HepG2 (cell line): ENCODE results near the gene EMILIN3. TPM values are rescaled to one million over a fixed set of nuclear protein-coding genes. Genes with fewer than 3 reads are reported as not detected.

Source experiments
- ATAC-seq: fragments of 200-7000 bp; cut with Tn5 transposase; 3 replicates; pipeline ENCODE4 v1.9.1; 2020; ENCODE audit warnings: mild to moderate bottlenecking, moderate library complexity
- BruUV-seq: library from RNA; stranded (reverse); fragments of 400-500 nt; replicated peaks from 2 replicates; lab custom pipeline; 2021; lab: Mats Ljungman, UMichigan
- CTCF ChIA-PET: fragments of 300-600 bp; formaldehyde crosslinking; extraction: SDS; loops from one replicate; lab custom pipeline; 2021; ENCODE audit warnings: low total read pairs, inconsistent platforms, low intra/inter-chr PET ratio; lab: Yijun Ruan, JAX
- POLR2A ChIA-PET: fragments of 350-600 bp; sonication (Branson Sonifier 250); formaldehyde crosslinking; loops from one replicate; lab custom pipeline; 2020; ENCODE audit warnings: antibody characterized with exemption, inconsistent platforms; lab: Yijun Ruan, JAX
- DNase-seq: peaks from one replicate; pipeline ENCODE4 v3.0.0-alpha.2; 2015; ENCODE audit warnings: low spot score
- FAIRE-seq: peaks from 3 replicates; lab custom pipeline; 2011; peaks lifted over from hg19 to GRCh38; lab: Jason Lieb, UNC
- H2AFZ ChIP-seq: one replicate; pipeline ENCODE4 v1.6.1; 2011; ENCODE audit warnings: low read length, inconsistent platforms
- H3K27ac ChIP-seq: fragments of 300-600 bp; 3 replicates; pipeline ENCODE4 v1.8.0; 2011; ENCODE audit warnings: mixed run types, mild to moderate bottlenecking, mixed read lengths, low read length, inconsistent platforms; ENCODE audit not compliant: insufficient read depth; ENCODE audit errors: extremely low read length
- H3K27me3 ChIP-seq, 2 experiments: fragments of 200-600 bp in 1 of 2; 2 replicates in 1 of 2; 3 replicates in 1 of 2; pipeline versions ENCODE4 v1.6.0 to v1.8.0; 2011; ENCODE audit warnings: low read length in 2 of 2, mild to moderate bottlenecking in 2 of 2, moderate library complexity in 2 of 2, inconsistent platforms in 1 of 2; ENCODE audit not compliant: insufficient read depth in 2 of 2, control insufficient read depth in 1 of 2
- H3K36me3 ChIP-seq, 2 experiments: fragments of 200-600 bp in 1 of 2; replicated peaks in 1 of 2; 2 replicates in 1 of 2; 3 replicates in 1 of 2; pipeline versions ENCODE4 v1.5.1 to v1.8.0; 2011; ENCODE audit warnings: low read length in 2 of 2, inconsistent platforms in 1 of 2; ENCODE audit not compliant: insufficient read depth in 2 of 2, control insufficient read depth in 1 of 2
- H3K4me1 ChIP-seq: 2 replicates; pipeline ENCODE4 v1.5.1; 2012; ENCODE audit warnings: low read length, inconsistent platforms; ENCODE audit not compliant: insufficient read depth
- H3K4me2 ChIP-seq: 2 replicates; pipeline ENCODE4 v1.6.0; 2011; ENCODE audit warnings: low read depth, low read length, inconsistent platforms
- H3K4me3 ChIP-seq, 3 experiments: fragments of 200-600 bp in 1 of 3; sonication (generic), shearing (Covaris generic) in 1 of 3; replicated peaks in 1 of 3; 2 replicates each; pipeline ENCODE4 v1.5.1; 2011 to 2016; ENCODE audit warnings: low read length in 3 of 3, inconsistent platforms in 2 of 3, low read depth in 2 of 3, mild to moderate bottlenecking in 2 of 3, control low read depth in 1 of 3, mixed read lengths in 1 of 3; ENCODE audit not compliant: insufficient read depth in 1 of 3
- H3K79me2 ChIP-seq: one replicate; pipeline ENCODE4 v1.6.1; 2011; ENCODE audit warnings: low read length, inconsistent platforms; ENCODE audit not compliant: insufficient read depth
- H3K9ac ChIP-seq: 2 replicates; pipeline ENCODE4 v1.6.0; 2011; ENCODE audit warnings: mild to moderate bottlenecking, low read depth, low read length, inconsistent platforms; ENCODE audit not compliant: insufficient read depth
- H3K9me3 ChIP-seq: 2 replicates; pipeline ENCODE4 v1.5.1; 2012; ENCODE audit warnings: mild to moderate bottlenecking, low read length
- H4K20me1 ChIP-seq: 2 replicates; pipeline ENCODE4 v1.6.0; 2011; ENCODE audit warnings: inconsistent platforms, mild to moderate bottlenecking, low read length, moderate library complexity; ENCODE audit not compliant: insufficient read depth
- GATAD1 ChIP-seq: IDR thresholded peaks from 2 replicates; pipeline ENCODE4 v1.6.1; 2016; ENCODE audit warnings: missing genetic modification reagents, missing compliant biosample characterization
- ISL2 ChIP-seq: sonication (generic); formaldehyde crosslinking; IDR thresholded peaks from 2 replicates; pipeline ENCODE4 v1.5.0; 2020; ENCODE audit warnings: missing genetic modification reagents
- JUN ChIP-seq: sonication (generic); formaldehyde crosslinking; IDR thresholded peaks from 2 replicates; pipeline ENCODE4 v1.4.0; 2020; ENCODE audit warnings: mild to moderate bottlenecking, missing genetic modification reagents
- NBN ChIP-seq: fragments of 450-650 bp; conservative IDR thresholded peaks from 2 replicates; pipeline ENCODE4 v1.6.1; 2017
- NFKBIZ ChIP-seq: IDR thresholded peaks from 2 replicates; pipeline ENCODE4 v1.6.1; 2018; ENCODE audit warnings: missing genetic modification reagents, missing compliant biosample characterization
- RAD21 ChIP-seq: fragments of 450-650 bp; formaldehyde crosslinking; IDR thresholded peaks from 2 replicates; pipeline ENCODE4 v1.5.0; 2020; ENCODE audit warnings: mild to moderate bottlenecking
- SCMH1 ChIP-seq: sonication (generic); formaldehyde crosslinking; IDR thresholded peaks from 2 replicates; pipeline ENCODE4 v1.9.0; 2021; ENCODE audit warnings: missing genetic modification reagents, mild to moderate bottlenecking, borderline replicate concordance
- SOX6 ChIP-seq, 2 experiments: fragments of 450-650 bp in 1 of 2; sonication (generic) in 1 of 2; formaldehyde crosslinking in 1 of 2; IDR thresholded peaks; 2 replicates each; pipeline versions ENCODE4 v1.4.0 to v1.6.1; 2017 to 2020; ENCODE audit warnings: antibody characterized with exemption in 1 of 2, mild to moderate bottlenecking in 1 of 2, missing genetic modification reagents in 1 of 2
- SYNCRIP ChIP-seq: fragments of 200-400 bp; formaldehyde crosslinking; IDR thresholded peaks from 2 replicates; pipeline ENCODE4 v1.6.1; 2018; ENCODE audit warnings: mild to moderate bottlenecking, low read depth, low read length; ENCODE audit not compliant: insufficient read depth
- ZNF547 ChIP-seq: sonication (generic); formaldehyde crosslinking; IDR thresholded peaks from 2 replicates; pipeline ENCODE4 v1.5.1; 2020; ENCODE audit warnings: mild to moderate bottlenecking, missing genetic modification reagents
- ZNF747 ChIP-seq: sonication (generic); formaldehyde crosslinking; IDR thresholded peaks from 2 replicates; pipeline ENCODE4 v1.8.1; 2023; ENCODE audit warnings: missing genetic modification reagents, mild to moderate bottlenecking, borderline replicate concordance
- ZNF75D ChIP-seq: sonication (generic); formaldehyde crosslinking; IDR thresholded peaks from 2 replicates; pipeline ENCODE4 v1.8.1; 2023; ENCODE audit warnings: missing genetic modification reagents, mild to moderate bottlenecking, borderline replicate concordance
- ZNF850 ChIP-seq: sonication (generic); formaldehyde crosslinking; conservative IDR thresholded peaks from 2 replicates; pipeline ENCODE4 v1.9.0; 2021; ENCODE audit warnings: mild to moderate bottlenecking, missing genetic modification reagents
- WGBS: methylation state at CpG from one replicate; pipeline ENCODE4 v1.1.6; 2017; ENCODE audit warnings: low lambda C conversion rate; 5-methylcytosine and 5-hydroxymethylcytosine counted together
- in situ Hi-C: cut with HindIII; loops from 2 replicates; pipeline ENCODE4 v1.10.0; 2017; ENCODE audit warnings: low pct_unique_long_range_greater_than_20kb; ENCODE audit not compliant: extremely low pct_ligation_motif_present
- intact Hi-C: fragments of 100-400 bp; cut with micrococcal nuclease; formaldehyde crosslinking; loops from one replicate; pipeline ENCODE4 v1.10.0; 2022; ENCODE audit not compliant: unreplicated experiment
- polyA plus RNA-seq, 8 experiments: library from polyadenylated mRNA; depleted of rRNA in 3 of 8; stranded (reverse) in 7 of 8; unstranded in 1 of 8; fragments of >200 nt; fragmentation: Illumina TruSeq in 4 of 8; extraction: Trizol in 4 of 8; gene quantifications; 2 replicates each; pipeline versions ENCODE4 v1.2.1 to v1.2.3, GENCODE V29; 2011 to 2016; ENCODE audit warnings: low read depth in 4 of 8, missing spikeins in 1 of 8, mixed read lengths in 1 of 8; ENCODE audit not compliant: insufficient read depth in 1 of 8
- total RNA-seq, 5 experiments: library from RNA; depleted of rRNA; stranded (reverse); fragments of >200 nt; fragmentation: Illumina TruSeq; extraction: Trizol; gene quantifications; 2 replicates each; pipeline ENCODE4 v1.2.3, GENCODE V29; 2016; ENCODE audit warnings: low read depth in 1 of 5
- TF ChIP-seq, protein P1 (sequence below): IDR thresholded peaks from 2 replicates; pipeline ENCODE4 v1.6.1; 2016

Gene EMILIN3
- total and polyA plus RNA-seq, 2 of the 13 experiments (the other 11 are each of a cell fraction or from before 2014, with no cell fraction given) = 0.25 to 0.29 TPM

DNA sequence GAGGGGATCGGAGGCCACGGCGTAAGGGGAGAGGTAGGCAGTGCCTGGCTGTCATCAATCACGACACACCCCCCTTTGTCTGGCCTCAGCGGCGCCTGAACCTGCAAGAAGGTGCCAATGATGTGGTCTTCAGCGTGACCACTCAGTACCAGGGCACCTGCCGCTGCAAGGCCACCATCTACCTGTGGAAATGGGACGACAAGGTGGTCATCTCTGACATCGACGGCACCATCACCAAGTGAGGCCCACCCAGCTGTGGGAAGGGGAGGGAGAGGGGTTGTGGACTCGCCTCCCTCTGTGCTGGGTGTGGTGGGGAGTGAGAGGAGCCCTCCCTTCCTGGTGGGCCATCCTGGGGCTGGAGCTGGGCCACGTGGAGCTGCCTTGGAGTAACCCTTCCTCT is 9.7 kb downstream of the EMILIN3 start:
- in situ Hi-C loops = no loop called here
- Histone ChIP-seq H3K27ac (no peak overlapping the region), H3K4me3 (no peak overlapping the region), H4K20me1 (no peaks in the 10 kb centered on the region), H3K36me3 (peaks cover 10 to 12% of the 10 kb centered on the region in 2 experiments; a peak in 3 of 5 replicates), H3K4me1 (peaks cover 13% of the 10 kb centered on the region), H3K9me3 (no peaks in the 10 kb centered on the region), H2AFZ (no peak overlapping the region), H3K27me3 (no peaks in the 10 kb centered on the region), H3K9ac (no peak overlapping the region), H3K4me2 (no peak overlapping the region), H3K79me2 (no peaks in the 10 kb centered on the region)
- FAIRE-seq (no peak), ATAC-seq (no peak), DNase-seq (no peak)
- ChIA-PET POLR2A (interaction anchor here (0.6 to 0.8 kb wide), 2 partner anchors 14 to 16 kb away, joined by 3 read pairs; partner anchors contain the start of gene LPIN3), CTCF (no interaction called here)
- WGBS = 93% methylated on average over 13 of the region's 13 CpGs
- BruUV-seq = no TSS peak
- intact Hi-C loops = no loop called here
- TF ChIP-seq, protein P1, sequence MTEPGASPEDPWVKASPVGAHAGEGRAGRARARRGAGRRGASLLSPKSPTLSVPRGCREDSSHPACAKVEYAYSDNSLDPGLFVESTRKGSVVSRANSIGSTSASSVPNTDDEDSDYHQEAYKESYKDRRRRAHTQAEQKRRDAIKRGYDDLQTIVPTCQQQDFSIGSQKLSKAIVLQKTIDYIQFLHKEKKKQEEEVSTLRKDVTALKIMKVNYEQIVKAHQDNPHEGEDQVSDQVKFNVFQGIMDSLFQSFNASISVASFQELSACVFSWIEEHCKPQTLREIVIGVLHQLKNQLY (CRISPR knock-in tag) = no peak
- TF ChIP-seq JUN (CRISPR knock-in tag) (no peak), SYNCRIP (no peak), GATAD1 (CRISPR knock-in tag) (no peak), RAD21 (CRISPR knock-in tag) (no peak), ZNF747 (CRISPR knock-in tag) (no peak), ZNF850 (CRISPR knock-in tag) (no peak), NFKBIZ (no peak), NBN (no peak), ZNF75D (CRISPR knock-in tag) (no peak), SOX6 (IDR thresholded peaks at IDR 0.05) (no peak), SOX6 (CRISPR knock-in tag; IDR thresholded peaks at IDR 0.05) (no peak), SCMH1 (CRISPR knock-in tag) (no peak), ZNF547 (CRISPR knock-in tag) (no peak), ISL2 (CRISPR knock-in tag) (no peak)
